WTC11 (cell line): Measurements from ENCODE around the gene ARGFX. TPM values are rescaled to one million over a fixed set of nuclear protein-coding genes. Genes with fewer than 3 reads are reported as not detected.

Experiments used
- ATAC-seq: fragments of 200-7000 bp; cut with Tn5 transposase; 2 replicates; pipeline ENCODE4 v1.10.0; 2021; ENCODE audit warnings: mild to moderate bottlenecking, moderate library complexity
- CTCF ChIA-PET: fragments of 300-600 bp; sonication (Branson Sonifier 250); formaldehyde crosslinking; loops from one replicate; lab custom pipeline; 2021; ENCODE audit warnings: antibody characterized with exemption; lab: Charles Lee
- POLR2A ChIA-PET: fragments of 350-600 bp; sonication (Branson Sonifier 250); formaldehyde crosslinking; loops from one replicate; lab custom pipeline; 2021; ENCODE audit warnings: antibody characterized with exemption; lab: Charles Lee
- DNase-seq: peaks from one replicate; pipeline ENCODE4 v3.0.0; 2021; ENCODE audit warnings: low spot score
- H3K27ac Mint-ChIP-seq: 2 replicates; pipeline ENCODE4 v1.8.0; 2021; ENCODE audit warnings: mixed read lengths
- H3K27me3 Mint-ChIP-seq: 2 replicates; pipeline ENCODE4 v1.8.0; 2021; ENCODE audit warnings: low read depth, mild to moderate bottlenecking, moderate library complexity, mixed read lengths
- H3K36me3 Mint-ChIP-seq: 2 replicates; pipeline ENCODE4 v1.8.0; 2021; ENCODE audit warnings: mixed read lengths
- H3K4me1 Mint-ChIP-seq: 2 replicates; pipeline ENCODE4 v1.8.0; 2022; ENCODE audit warnings: mixed read lengths
- H3K4me3 Mint-ChIP-seq: 2 replicates; pipeline ENCODE4 v1.8.0; 2021; ENCODE audit warnings: mild to moderate bottlenecking, moderate library complexity, mixed read lengths
- H3K9me3 Mint-ChIP-seq: 2 replicates; pipeline ENCODE4 v1.8.0; 2021; ENCODE audit warnings: mixed read lengths
- CREM ChIP-seq: sonication (generic); formaldehyde crosslinking; IDR thresholded peaks from 2 replicates; pipeline ENCODE4 v1.8.1; 2022; ENCODE audit warnings: mild to moderate bottlenecking, missing genetic modification reagents, moderate library complexity
- ELF4 ChIP-seq: sonication (generic); formaldehyde crosslinking; IDR thresholded peaks from 2 replicates; pipeline ENCODE4 v1.8.1; 2022; ENCODE audit warnings: low read depth, mild to moderate bottlenecking, moderate library complexity, missing genetic modification reagents
- ETV6 ChIP-seq: sonication (generic); formaldehyde crosslinking; IDR thresholded peaks from 2 replicates; pipeline ENCODE4 v1.8.1; 2022; ENCODE audit warnings: mild to moderate bottlenecking, missing genetic modification reagents
- FOXJ3 ChIP-seq: sonication (generic); formaldehyde crosslinking; IDR thresholded peaks from 2 replicates; pipeline ENCODE4 v1.9.0; 2021; ENCODE audit warnings: missing genetic modification reagents, mild to moderate bottlenecking, borderline replicate concordance
- FOXP1 ChIP-seq: sonication (generic); formaldehyde crosslinking; IDR thresholded peaks from 2 replicates; pipeline ENCODE4 v1.8.0; 2022; ENCODE audit warnings: missing genetic modification reagents, mild to moderate bottlenecking, moderate library complexity, borderline replicate concordance
- KAT7 ChIP-seq: sonication (generic); formaldehyde crosslinking; IDR thresholded peaks from 2 replicates; pipeline ENCODE4 v1.8.1; 2023; ENCODE audit warnings: missing genetic modification reagents, mild to moderate bottlenecking, borderline replicate concordance
- OVOL2 ChIP-seq: fragments of 250-450 bp; sonication (Bioruptor Pico); IDR thresholded peaks from 2 replicates; pipeline ENCODE4 v1.9.0; 2021; ENCODE audit warnings: mild to moderate bottlenecking, borderline replicate concordance
- SMAD4 ChIP-seq: sonication (generic); formaldehyde crosslinking; IDR thresholded peaks from 2 replicates; pipeline ENCODE4 v1.8.0; 2022; ENCODE audit warnings: mild to moderate bottlenecking, missing genetic modification reagents
- TEAD1 ChIP-seq: sonication (generic); formaldehyde crosslinking; IDR thresholded peaks from 2 replicates; pipeline ENCODE4 v1.8.0; 2022; ENCODE audit warnings: mild to moderate bottlenecking, missing genetic modification reagents
- TP53 ChIP-seq: sonication (generic); formaldehyde crosslinking; IDR thresholded peaks from 2 replicates; pipeline ENCODE4 v1.8.1; 2023; ENCODE audit warnings: mild to moderate bottlenecking, missing genetic modification reagents
- ZNF138 ChIP-seq: sonication (generic); formaldehyde crosslinking; conservative IDR thresholded peaks from 2 replicates; pipeline ENCODE4 v1.8.1; 2022; ENCODE audit warnings: mild to moderate bottlenecking, moderate library complexity, missing genetic modification reagents
- ZNF263 ChIP-seq: sonication (generic); formaldehyde crosslinking; IDR thresholded peaks from 2 replicates; pipeline ENCODE4 v1.8.1; 2022; ENCODE audit warnings: low read depth, mild to moderate bottlenecking, moderate library complexity, missing genetic modification reagents
- ZNF416 ChIP-seq: fragments of 250-450 bp; sonication (Bioruptor Pico); IDR thresholded peaks from 2 replicates; pipeline ENCODE4 v1.9.0; 2021; ENCODE audit warnings: mild to moderate bottlenecking, inconsistent platforms
- ZNF423 ChIP-seq: fragments of 250-450 bp; sonication (Bioruptor Pico); IDR thresholded peaks from 2 replicates; pipeline ENCODE4 v2.1.2; 2022; ENCODE audit warnings: mild to moderate bottlenecking, moderate library complexity
- total RNA-seq: library from RNA; stranded (reverse); gene quantifications from 3 replicates; pipeline ENCODE4 v1.2.3, GENCODE V29; 2021
- TF ChIP-seq, protein P1 (sequence below): fragments of 200-600 bp; IDR thresholded peaks from 2 replicates; pipeline ENCODE4 v1.8.0; 2022; ENCODE audit warnings: antibody characterized with exemption
- TF ChIP-seq, protein P2 (sequence below): fragments of 250-450 bp; sonication (Bioruptor Pico); IDR thresholded peaks from 2 replicates; pipeline ENCODE4 v1.9.0; 2021; ENCODE audit warnings: moderate library complexity, mild to moderate bottlenecking, inconsistent platforms, borderline replicate concordance
- TF ChIP-seq, protein P3 (sequence below): fragments of 250-450 bp; sonication (Bioruptor Pico); IDR thresholded peaks from 2 replicates; pipeline ENCODE4 v2.1.2; 2022; ENCODE audit warnings: mild to moderate bottlenecking, moderate library complexity
- TF ChIP-seq, protein P4 (sequence below): sonication (generic); formaldehyde crosslinking; IDR thresholded peaks from 2 replicates; pipeline ENCODE4 v1.8.1; 2023; ENCODE audit warnings: mild to moderate bottlenecking, missing genetic modification reagents, borderline replicate concordance
- TF ChIP-seq, protein P5 (sequence below): fragments of 250-450 bp; sonication (Bioruptor Pico); IDR thresholded peaks from 2 replicates; pipeline ENCODE4 v1.8.0; 2021; ENCODE audit warnings: mild to moderate bottlenecking
- TF ChIP-seq, protein P6 (sequence below): sonication (generic); formaldehyde crosslinking; IDR thresholded peaks from 2 replicates; pipeline ENCODE4 v1.8.0; 2022; ENCODE audit warnings: mild to moderate bottlenecking, missing genetic modification reagents
- TF ChIP-seq, protein P7 (sequence below): sonication (generic); formaldehyde crosslinking; IDR thresholded peaks from 2 replicates; pipeline ENCODE4 v1.8.1; 2023; ENCODE audit warnings: mild to moderate bottlenecking, missing genetic modification reagents

The ARGFX gene
- total RNA-seq, 1 experiment from 2014 or later: not detected

DNA sequence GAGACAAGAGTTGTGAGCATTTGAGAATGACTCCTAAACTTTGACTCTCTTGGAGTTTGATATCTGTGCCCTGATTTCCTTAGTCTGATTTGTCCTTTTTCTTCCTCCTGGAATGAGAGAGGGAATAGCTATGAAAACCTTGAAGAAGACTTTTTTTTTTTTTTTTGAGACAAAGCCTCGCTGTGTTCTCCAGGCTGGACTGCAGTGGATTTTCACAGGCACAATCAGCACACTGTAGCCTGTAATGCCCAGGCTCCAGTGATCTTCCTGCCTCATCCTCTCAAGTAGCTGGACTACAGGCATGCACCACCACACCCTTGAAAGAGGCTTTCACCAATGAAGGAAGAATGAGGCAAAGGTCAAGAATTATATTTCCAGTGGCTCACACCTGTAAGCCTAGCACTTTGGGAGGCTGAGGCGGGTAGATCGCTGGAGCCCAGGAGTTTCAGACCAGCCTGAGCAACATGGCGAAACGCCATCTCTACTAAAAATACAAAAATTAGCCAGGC is 10.3 kb upstream of the ARGFX start (continued):
- TF ChIP-seq, protein P1, sequence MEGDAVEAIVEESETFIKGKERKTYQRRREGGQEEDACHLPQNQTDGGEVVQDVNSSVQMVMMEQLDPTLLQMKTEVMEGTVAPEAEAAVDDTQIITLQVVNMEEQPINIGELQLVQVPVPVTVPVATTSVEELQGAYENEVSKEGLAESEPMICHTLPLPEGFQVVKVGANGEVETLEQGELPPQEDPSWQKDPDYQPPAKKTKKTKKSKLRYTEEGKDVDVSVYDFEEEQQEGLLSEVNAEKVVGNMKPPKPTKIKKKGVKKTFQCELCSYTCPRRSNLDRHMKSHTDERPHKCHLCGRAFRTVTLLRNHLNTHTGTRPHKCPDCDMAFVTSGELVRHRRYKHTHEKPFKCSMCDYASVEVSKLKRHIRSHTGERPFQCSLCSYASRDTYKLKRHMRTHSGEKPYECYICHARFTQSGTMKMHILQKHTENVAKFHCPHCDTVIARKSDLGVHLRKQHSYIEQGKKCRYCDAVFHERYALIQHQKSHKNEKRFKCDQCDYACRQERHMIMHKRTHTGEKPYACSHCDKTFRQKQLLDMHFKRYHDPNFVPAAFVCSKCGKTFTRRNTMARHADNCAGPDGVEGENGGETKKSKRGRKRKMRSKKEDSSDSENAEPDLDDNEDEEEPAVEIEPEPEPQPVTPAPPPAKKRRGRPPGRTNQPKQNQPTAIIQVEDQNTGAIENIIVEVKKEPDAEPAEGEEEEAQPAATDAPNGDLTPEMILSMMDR: no peak
- TF ChIP-seq SMAD4: no peak
- TF ChIP-seq OVOL2 (CRISPR knock-in tag): no peak
- TF ChIP-seq, protein P2, sequence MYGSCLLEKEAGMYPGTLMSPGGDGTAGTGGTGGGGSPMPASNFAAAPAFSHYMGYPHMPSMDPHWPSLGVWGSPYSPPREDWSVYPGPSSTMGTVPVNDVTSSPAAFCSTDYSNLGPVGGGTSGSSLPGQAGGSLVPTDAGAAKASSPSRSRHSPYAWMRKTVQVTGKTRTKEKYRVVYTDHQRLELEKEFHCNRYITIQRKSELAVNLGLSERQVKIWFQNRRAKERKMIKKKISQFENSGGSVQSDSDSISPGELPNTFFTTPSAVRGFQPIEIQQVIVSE (CRISPR knock-in tag): no peak
- TF ChIP-seq ZNF263: no peak
- TF ChIP-seq, protein P3, sequence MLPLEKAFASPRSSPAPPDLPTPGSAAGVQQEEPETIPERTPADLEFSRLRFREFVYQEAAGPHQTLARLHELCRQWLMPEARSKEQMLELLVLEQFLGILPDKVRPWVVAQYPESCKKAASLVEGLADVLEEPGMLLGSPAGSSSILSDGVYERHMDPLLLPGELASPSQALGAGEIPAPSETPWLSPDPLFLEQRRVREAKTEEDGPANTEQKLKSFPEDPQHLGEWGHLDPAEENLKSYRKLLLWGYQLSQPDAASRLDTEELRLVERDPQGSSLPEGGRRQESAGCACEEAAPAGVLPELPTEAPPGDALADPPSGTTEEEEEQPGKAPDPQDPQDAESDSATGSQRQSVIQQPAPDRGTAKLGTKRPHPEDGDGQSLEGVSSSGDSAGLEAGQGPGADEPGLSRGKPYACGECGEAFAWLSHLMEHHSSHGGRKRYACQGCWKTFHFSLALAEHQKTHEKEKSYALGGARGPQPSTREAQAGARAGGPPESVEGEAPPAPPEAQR: no peak
- no peak for TF ChIP-seq ETV6 (CRISPR knock-in tag)

DNA sequence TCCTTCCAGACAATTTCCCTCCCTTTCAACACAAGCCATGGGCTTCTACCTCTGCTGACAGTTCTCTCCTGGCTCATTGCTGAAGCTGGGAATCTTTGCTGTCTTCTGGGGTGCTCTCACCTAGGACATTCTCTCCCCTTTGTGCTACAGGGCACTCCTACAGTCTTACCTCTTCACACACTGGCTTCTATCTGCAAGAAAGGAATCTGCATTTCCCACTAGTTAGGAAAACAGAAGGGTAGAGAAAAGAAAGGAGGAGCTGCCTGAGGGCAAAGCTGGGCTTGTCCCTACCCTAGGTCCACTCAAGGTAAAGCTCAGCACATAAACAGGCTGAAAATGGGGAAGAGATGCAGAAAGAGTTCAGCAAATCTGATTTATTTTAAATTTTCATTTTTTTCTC is 5.6 kb upstream of the ARGFX start:
- ATAC-seq: peak; percentile 74
- DNase-seq: no peak
- H3K4me1 Mint-ChIP-seq: peaks cover 16% of the 10 kb centered on the region
- H3K27ac Mint-ChIP-seq: peak overlapping the region; percentile 71
- H3K9me3 Mint-ChIP-seq: peaks cover 3% of the 10 kb centered on the region
- H3K36me3 Mint-ChIP-seq: peaks cover 3% of the 10 kb centered on the region; the same call in 1 of the 2 replicates
- POLR2A ChIA-PET: no interaction called here
- TF ChIP-seq TEAD1 (CRISPR knock-in tag) (no peak), FOXP1 (CRISPR knock-in tag) (no peak), FOXJ3 (no peak), CREM (CRISPR knock-in tag) (no peak)
- TF ChIP-seq, protein P4, sequence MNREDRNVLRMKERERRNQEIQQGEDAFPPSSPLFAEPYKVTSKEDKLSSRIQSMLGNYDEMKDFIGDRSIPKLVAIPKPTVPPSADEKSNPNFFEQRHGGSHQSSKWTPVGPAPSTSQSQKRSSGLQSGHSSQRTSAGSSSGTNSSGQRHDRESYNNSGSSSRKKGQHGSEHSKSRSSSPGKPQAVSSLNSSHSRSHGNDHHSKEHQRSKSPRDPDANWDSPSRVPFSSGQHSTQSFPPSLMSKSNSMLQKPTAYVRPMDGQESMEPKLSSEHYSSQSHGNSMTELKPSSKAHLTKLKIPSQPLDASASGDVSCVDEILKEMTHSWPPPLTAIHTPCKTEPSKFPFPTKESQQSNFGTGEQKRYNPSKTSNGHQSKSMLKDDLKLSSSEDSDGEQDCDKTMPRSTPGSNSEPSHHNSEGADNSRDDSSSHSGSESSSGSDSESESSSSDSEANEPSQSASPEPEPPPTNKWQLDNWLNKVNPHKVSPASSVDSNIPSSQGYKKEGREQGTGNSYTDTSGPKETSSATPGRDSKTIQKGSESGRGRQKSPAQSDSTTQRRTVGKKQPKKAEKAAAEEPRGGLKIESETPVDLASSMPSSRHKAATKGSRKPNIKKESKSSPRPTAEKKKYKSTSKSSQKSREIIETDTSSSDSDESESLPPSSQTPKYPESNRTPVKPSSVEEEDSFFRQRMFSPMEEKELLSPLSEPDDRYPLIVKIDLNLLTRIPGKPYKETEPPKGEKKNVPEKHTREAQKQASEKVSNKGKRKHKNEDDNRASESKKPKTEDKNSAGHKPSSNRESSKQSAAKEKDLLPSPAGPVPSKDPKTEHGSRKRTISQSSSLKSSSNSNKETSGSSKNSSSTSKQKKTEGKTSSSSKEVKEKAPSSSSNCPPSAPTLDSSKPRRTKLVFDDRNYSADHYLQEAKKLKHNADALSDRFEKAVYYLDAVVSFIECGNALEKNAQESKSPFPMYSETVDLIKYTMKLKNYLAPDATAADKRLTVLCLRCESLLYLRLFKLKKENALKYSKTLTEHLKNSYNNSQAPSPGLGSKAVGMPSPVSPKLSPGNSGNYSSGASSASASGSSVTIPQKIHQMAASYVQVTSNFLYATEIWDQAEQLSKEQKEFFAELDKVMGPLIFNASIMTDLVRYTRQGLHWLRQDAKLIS (CRISPR knock-in tag): no peak
- TF ChIP-seq, protein P2 (CRISPR knock-in tag): no peak
- CTCF ChIA-PET: interaction anchor here (0.8 to 1.8 kb wide), 3 partner anchors 9 to 31 kb away, joined by 3 to 6 read pairs (median 6); partner anchors contain the start of genes FBXO40 and POLQ
- no peaks in the 10 kb centered on the region for H3K27me3 Mint-ChIP-seq
- no peak overlapping the region for H3K4me3 Mint-ChIP-seq

DNA sequence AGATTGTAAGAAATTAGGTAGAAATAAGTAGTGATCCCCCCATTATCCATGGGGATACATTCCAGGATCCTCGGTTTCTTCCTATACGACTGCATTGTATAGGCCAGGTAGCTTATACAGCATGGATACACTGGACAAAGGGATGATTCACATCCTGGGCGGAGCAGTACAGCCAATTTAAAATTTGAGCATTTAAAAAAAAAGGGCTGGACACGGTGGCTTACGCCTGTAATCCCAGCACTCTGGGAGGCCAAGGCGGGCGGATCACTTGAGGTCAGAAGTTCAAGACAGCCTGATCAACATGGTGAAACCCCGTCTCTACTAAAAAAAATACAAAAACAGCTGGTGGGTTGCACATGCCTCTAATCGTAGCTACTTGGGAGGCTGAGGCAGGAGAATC is 976 bp upstream of the ARGFX start:
- POLR2A ChIA-PET: no interaction called here
- no peak for TF ChIP-seq TP53 (CRISPR knock-in tag)
- TF ChIP-seq ZNF138: no peak
- TF ChIP-seq, protein P5, sequence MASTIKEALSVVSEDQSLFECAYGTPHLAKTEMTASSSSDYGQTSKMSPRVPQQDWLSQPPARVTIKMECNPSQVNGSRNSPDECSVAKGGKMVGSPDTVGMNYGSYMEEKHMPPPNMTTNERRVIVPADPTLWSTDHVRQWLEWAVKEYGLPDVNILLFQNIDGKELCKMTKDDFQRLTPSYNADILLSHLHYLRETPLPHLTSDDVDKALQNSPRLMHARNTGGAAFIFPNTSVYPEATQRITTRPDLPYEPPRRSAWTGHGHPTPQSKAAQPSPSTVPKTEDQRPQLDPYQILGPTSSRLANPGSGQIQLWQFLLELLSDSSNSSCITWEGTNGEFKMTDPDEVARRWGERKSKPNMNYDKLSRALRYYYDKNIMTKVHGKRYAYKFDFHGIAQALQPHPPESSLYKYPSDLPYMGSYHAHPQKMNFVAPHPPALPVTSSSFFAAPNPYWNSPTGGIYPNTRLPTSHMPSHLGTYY (CRISPR knock-in tag): no peak
- TF ChIP-seq ELF4 (CRISPR knock-in tag): no peak
- no peak for TF ChIP-seq ZNF416 (CRISPR knock-in tag)
- no peak for TF ChIP-seq ZNF423 (CRISPR knock-in tag)
- TF ChIP-seq, protein P6, sequence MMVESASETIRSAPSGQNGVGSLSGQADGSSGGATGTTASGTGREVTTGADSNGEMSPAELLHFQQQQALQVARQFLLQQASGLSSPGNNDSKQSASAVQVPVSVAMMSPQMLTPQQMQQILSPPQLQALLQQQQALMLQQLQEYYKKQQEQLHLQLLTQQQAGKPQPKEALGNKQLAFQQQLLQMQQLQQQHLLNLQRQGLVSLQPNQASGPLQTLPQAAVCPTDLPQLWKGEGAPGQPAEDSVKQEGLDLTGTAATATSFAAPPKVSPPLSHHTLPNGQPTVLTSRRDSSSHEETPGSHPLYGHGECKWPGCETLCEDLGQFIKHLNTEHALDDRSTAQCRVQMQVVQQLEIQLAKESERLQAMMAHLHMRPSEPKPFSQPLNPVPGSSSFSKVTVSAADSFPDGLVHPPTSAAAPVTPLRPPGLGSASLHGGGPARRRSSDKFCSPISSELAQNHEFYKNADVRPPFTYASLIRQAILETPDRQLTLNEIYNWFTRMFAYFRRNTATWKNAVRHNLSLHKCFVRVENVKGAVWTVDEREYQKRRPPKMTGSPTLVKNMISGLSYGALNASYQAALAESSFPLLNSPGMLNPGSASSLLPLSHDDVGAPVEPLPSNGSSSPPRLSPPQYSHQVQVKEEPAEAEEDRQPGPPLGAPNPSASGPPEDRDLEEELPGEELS (CRISPR knock-in tag): no peak
- TF ChIP-seq ZNF263: no peak
- TF ChIP-seq, protein P7, sequence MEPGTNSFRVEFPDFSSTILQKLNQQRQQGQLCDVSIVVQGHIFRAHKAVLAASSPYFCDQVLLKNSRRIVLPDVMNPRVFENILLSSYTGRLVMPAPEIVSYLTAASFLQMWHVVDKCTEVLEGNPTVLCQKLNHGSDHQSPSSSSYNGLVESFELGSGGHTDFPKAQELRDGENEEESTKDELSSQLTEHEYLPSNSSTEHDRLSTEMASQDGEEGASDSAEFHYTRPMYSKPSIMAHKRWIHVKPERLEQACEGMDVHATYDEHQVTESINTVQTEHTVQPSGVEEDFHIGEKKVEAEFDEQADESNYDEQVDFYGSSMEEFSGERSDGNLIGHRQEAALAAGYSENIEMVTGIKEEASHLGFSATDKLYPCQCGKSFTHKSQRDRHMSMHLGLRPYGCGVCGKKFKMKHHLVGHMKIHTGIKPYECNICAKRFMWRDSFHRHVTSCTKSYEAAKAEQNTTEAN (CRISPR knock-in tag): no peak
- no peak for TF ChIP-seq KAT7

More for the DNA sequence above, 976 bp upstream of the ARGFX start:
- CTCF ChIA-PET: no interaction called here
- Mint-ChIP-seq H3K27ac (no peak overlapping the region), H3K9me3 (no peaks in the 10 kb centered on the region), H3K4me1 (peaks cover 22% of the 10 kb centered on the region), H3K27me3 (no peaks in the 10 kb centered on the region), H3K4me3 (no peak overlapping the region), H3K36me3 (no peaks in the 10 kb centered on the region)
- no peak for DNase-seq
- ATAC-seq: no peak
